GM21717 (cell line): ENCODE results near the gene CYB5RL.
A peak's percentile ranks its signal among the peaks of the same experiment; 100 is the strongest.
"Not testable (repeated sequence)": the region's sequence is repeated elsewhere in the genome, so short reads cannot be mapped to it uniquely, and the experiment has no call there.

Experiments used
- ATAC-seq: cut with Tn5 transposase; IDR thresholded peaks from one replicate; pipeline ENCODE4 v1.9.1; 2021; ENCODE audit warnings: mild to moderate bottlenecking, moderate library complexity; ENCODE audit not compliant: unreplicated experiment

CYB5RL gene

DNA sequence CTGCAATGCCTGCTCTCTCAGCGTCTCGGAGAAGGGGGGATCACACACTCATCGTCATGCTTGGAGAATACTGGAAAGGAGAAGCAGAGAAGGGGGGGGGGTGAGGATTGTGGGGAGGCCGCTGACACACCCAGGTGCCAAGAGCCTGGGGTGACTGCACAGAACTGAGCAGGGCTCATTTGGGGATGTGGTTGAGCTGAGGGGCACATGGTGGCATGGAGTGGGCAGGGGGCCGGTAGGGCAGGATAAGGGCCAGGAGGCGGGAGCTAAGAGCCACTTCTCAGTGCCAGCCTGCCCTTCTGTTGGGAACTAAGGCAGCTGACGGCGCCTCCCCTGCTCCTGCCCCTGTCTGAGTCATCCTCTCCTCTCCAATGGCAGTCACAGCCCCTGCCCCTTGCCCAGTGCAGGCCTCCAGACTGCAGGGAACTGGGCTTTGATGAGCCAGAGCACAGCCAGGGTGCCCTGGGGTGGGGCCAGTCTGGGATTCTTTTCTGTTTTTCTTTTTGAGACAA is 27.3 kb upstream of the CYB5RL start:
- ATAC-seq = no peak

- no peak for ATAC-seq
Measured at GRCh38 chr1:54225986-54226559, 26.2 kb upstream of the CYB5RL start.

- ATAC-seq = no peak
Measured at GRCh38 chr1:54225378-54225777, 25.5 kb upstream of the CYB5RL start.

GRCh38 chr1:54224233-54224632 is 24.4 kb upstream of the CYB5RL start:
- ATAC-seq = no peak

DNA sequence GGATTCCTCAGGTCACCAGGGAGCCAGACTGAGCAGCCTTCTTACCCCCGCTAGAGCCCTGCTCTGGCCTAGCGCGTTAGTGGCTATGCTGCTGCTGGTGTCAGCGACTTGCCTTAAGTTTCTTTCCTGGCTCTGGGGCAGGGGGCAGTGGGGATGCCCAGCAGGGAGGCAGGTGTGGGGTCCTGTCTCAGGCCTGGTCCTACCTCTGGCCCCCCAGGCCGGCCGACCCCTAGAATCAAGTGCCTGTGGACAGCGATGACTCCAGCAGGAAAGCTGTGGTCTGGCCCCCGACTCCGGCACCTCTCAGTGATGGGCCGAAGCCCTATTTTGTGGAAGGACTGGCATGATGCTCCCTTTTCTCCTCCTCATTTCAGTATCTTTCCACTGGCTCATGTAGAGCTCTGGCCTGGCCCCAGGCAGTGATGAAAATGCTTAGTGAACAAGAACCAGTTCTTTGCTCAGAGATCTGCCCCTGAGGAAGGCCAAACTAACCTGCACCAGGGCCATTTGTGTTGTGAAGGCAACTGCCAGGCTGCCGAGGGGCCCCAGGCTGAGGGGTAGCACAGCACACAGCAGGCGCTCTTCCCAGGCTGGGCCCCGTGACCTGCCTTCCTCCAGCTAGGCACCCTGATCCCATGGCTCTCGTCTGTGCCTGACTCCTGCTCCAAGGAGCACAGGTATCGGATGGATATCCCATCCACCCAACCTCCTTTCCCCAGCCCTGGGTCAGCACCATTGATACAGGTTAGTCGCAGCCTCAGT is 23.8 kb upstream of the CYB5RL start:
- no peak for ATAC-seq

DNA sequence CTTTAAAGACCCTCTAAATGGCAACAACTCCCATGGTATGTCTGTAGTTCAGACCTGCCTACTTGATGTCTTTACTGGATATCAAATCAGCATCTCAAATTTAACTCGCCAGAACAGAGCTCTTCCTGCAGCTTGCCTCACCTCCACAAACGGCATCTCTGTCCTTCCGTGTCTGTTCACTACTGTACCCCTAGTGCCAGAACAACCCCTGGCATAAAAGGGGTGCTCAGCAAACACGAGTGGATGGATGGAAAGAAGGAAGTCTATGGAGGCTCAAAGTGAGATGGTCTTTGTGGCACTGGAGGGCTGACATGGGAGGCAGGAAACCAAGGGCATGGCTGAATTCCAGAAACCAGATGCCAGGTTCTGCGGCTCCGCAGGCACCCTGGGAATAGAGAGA is 22.9 kb upstream of the CYB5RL start:
- ATAC-seq = no peak

DNA sequence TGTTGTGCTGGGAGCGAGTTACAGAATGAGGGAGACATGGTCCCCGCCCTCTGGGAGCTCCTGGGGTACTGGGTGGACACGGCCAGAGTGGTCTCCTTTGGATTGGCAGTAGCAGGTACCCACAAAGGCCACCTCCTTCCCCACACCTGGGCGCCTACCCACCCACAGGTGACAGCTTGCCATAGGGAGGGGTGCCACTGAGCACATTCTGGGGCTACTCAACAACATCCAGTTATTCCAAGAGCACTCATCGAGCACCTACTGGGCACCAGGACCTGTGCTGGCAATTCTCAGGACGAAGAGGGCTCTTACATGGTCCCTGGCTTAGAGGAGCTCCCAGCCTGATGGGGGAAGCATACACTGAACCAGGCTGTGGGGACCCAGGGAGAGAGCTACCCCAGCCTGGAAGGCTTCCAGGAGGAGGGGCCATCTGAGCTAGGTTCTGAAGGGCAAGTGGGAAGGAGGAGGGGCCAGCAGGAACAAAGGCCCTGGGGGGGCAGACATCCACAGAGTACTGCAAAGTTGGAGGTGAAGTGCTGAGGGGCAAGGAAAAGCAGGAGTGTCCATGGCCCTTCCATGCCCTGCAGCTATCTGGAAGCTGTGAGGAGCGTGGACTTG is 22.1 kb upstream of the CYB5RL start:
- ATAC-seq = no peak

DNA sequence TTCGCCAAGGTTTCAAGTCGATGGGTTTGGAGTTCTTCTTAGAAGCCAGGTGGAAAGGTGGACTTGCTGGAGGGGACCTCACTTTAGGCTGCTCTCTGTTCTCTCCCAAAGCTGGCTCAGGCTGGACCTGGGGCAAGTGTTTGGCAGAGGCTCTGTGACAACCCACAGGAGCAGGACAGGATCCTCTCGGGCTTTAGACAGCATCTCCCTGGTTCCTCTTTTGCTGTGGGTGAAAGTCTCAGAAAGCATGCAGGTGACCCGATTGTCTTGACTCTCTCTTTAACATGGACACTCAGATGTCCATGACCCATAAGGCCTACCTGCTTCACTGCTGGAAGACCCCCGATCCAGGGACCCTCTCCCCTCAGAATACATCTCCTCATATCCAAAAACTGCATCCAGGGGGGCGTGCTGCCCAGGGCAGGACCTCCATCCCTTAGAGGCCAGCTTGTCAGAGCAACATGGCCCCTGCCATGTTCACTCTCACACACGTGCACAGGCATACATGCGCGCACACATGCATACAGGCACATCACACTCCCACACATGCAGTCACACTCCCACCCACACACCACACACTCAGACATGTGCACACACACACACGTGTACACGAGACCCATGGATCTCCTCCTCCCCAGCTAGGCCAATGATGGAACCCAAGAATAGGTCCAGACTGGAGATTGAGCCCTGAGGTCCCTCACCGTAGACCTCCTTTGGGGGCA is 21.4 kb upstream of the CYB5RL start:
- ATAC-seq = no peak

GRCh38 chr1:54220004-54220811 is 20.4 kb upstream of the CYB5RL start:
- no peak for ATAC-seq

GRCh38 chr1:54219688-54220003 is 19.8 kb upstream of the CYB5RL start:
- no peak for ATAC-seq

DNA sequence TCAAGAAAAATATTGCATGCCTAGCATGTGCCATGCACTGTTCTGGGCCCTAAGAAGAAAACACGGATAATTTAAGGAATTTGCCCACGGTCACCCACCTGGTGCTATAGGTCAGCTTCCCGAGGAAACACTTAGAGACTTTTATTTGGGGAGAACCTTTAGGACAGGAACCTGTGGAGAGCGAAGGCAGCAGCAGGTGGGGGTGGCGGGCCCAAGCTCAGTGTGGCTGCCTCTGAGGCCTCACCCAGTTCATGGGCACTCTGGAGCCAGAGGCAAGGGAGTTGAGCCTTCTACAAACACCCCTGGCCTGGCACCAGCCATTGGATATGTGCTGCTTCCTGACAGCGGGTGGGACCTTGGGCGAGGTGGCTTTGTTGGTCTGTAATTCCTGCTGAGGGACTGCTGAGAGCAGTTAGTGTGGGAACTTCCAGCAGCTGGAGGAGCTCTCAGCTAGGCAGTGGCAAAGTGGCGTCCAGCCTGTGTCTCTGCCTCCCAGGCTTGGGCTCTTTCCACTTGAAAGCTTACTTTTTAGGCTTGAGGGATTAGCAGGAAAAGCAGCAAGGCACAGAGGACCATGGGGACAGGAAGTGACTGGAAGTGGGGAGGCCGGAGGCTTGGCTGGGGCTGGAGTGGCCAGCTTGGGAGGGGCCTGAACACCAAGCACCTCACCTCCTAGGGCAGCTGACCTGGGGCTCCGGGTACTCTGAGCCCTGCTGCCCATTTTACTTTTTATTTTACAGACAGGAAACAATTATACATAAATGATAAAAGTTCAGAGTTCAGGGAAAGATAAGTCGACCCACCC is 19.3 kb upstream of the CYB5RL start:
- no peak for ATAC-seq

- ATAC-seq = no peak
Measured at GRCh38 chr1:54215523-54215922, 15.7 kb upstream of the CYB5RL start.

DNA sequence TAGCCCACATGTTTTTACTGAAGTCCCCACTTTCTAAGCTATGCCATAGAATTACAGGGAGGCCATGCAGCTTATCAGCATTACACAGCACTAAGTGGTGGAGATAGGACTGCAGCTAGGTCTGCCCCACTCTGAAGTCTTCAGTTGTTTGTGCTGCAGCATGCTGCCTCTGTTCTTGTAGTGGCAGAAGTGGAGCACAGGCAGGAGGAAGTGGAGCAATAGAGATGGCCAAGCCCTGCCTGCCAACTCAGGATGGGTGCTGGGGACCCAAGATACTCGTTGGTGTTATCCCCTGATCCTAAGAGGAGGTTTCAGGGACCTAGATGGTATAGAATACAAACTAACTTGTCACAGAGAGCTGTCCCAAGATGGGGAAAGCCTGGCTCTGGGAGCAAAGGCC is 13.0 kb upstream of the CYB5RL start:
- no peak for ATAC-seq

DNA sequence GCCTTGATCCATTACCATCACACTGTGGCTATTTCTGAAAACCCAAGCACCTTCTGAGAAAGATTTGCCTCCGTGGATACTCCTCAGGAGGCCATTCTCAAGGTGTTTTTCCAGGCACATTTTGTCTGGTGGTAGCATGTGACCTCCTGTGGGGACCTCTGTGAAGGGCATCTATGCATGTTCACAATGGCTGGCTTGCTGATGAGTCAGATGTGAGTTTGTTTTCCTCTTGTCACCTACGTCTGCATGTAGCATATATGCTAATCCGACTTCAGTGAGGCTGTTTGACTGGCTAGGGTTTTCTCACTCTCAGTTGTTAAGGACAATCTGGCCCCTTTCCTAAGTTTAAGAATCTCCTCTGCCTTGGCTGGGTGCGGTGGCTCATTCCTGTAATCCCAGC is 8.1 kb upstream of the CYB5RL start:
- ATAC-seq = not testable (repeated sequence)

GRCh38 chr1:54207287-54207686 is 7.5 kb upstream of the CYB5RL start:
- no peak for ATAC-seq

DNA sequence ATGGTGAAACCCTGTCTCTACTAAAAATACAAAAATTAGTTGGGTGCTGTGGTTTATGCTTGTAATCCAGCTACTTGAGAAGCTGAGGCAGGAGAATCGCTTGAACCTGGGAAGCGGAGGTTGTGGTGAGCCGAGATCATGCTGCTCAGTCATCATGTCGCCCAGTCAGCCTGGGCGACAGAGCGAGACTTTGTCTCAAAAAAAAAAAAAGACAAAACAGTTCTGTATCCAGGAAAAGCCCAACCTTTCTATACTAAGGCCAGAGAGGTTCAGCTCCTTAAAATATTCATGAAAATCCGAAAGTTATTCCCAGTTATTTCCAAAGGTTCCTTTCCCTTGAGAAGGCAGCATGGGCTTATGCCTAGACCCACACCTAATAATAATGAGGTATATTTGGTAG is 4.4 kb upstream of the CYB5RL start:
- ATAC-seq = no peak

DNA sequence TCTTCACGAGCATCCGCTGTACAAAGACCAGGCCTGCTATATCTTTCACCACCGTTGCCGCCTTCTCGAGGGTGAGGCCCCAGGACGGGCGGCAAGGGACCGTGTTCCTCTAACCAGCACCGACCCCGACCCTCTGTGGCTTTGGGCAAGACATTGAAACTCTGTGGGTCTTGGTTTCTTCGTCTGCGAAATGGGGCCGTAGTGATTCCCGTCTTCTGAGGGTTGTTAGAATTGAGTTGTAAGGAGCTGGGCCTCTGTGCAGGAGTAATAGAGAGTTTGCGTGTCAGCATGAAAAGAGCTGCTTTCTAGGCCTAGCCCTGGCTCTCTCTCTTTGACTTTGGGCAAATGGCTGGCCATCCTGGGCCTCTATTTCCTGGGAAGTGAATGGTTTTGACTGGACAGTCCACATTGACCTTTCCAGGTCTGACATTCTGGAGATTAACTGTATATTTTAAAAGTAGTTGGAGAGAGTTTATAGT is 728 bp upstream of the CYB5RL start:
- ATAC-seq = peak; percentile 8

DNA sequence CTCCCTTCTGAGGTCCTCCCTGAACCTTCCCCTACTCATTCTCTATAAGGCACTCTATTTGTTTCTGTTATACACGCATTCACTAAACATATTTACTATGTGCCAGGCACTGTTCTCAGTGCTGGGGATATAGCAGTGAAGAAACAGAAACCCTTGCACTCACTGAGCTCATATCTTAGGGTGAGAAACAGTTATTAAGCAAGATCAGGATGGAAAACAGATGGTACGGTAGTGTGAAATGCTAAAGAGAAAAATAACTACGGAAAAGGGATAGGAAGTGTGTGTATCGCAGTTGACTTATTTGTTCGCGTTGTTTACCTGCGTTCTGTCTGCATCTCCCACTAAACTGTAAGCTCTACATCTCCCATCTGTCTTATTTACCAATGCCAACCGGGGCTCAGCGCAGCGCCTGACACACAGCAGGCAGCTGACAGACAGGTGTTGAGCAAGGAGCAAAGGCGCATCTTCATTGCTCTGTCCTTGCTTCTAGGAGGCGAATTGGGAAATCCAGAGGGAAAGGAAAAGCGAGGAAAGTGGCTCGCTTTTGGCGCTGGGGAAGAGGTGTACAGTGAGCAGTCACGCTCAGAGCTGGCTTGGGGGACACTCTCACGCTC is 572 bp downstream of the CYB5RL start:
- peak; percentile 5 for ATAC-seq

DNA sequence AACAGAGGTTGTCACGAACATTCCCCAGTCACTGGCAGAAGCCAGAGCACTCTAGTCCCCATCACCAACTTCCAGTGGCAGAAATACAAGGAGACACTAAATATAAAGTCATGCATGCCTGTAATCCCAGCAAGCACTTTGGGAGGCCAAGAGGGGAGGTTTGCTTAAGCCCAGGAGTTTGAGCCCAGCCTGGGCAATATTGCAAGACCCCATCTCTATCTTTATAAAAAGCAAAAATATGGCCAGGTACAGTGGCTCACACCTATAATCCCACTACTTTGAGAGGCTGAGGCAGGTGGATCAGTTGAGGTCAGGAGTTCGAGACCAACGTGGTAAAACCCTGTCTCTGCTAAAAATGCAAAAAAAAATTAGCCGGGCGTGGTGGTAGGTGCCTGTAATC is 6.4 kb downstream of the CYB5RL start:
- ATAC-seq = no peak
